Body of pancreas (tissue), 4 donors: ENCODE results near the gene CAVIN1. TPM values are rescaled to one million over a fixed set of nuclear protein-coding genes. Genes with fewer than 3 reads are reported as not detected.
A peak's percentile ranks its signal among the peaks of the same experiment; 100 is the strongest.

ENCODE experiments used
- ATAC-seq: fragments of 150-250 bp; one replicate; pipeline ENCODE4 v1.9.1; 2016
- DNase-seq, 4 donors: peaks; one replicate each; pipeline ENCODE4 v3.0.0-alpha.2; 2019
- H3K27ac ChIP-seq, 4 donors: fragments of 200-600 bp; sonication (generic); 1 replicate in 3 of 4; 2 replicates in 1 of 4; pipeline versions ENCODE4 v1.5.1 to v1.6.1; 2016 to 2019; ENCODE audit warnings: mild to moderate bottlenecking in 1 of 4, mixed read lengths in 1 of 4, moderate library complexity in 1 of 4
- H3K27me3 ChIP-seq, 2 donors: fragments of 200-600 bp; sonication (generic); one replicate each; pipeline ENCODE4 v1.6.0; 2016; ENCODE audit warnings: mild to moderate bottlenecking in 1 of 2
- H3K36me3 ChIP-seq, 2 donors: fragments of 200-600 bp; sonication (generic); replicated peaks in 1 of 2; 2 replicates each; pipeline ENCODE4 v1.5.1; 2016; ENCODE audit warnings: low read depth in 2 of 2; ENCODE audit not compliant: insufficient read depth in 1 of 2
- H3K4me1 ChIP-seq: fragments of 200-600 bp; sonication (generic); one replicate; pipeline ENCODE4 v1.6.0; 2016
- H3K4me3 ChIP-seq, 2 donors: fragments of 200-600 bp; sonication (generic); 1 replicate in 1 of 2; 2 replicates in 1 of 2; pipeline ENCODE4 v1.5.1; 2016 to 2019
- H3K9me3 ChIP-seq, 3 donors: fragments of 200-600 bp; sonication (generic); 1 replicate in 2 of 3; 2 replicates in 1 of 3; pipeline ENCODE4 v1.5.1; 2016
- CTCF ChIP-seq, 7 experiments: fragments of 450-650 bp in 4 of 7; fragments of 200-600 bp in 3 of 7; sonication (generic) in 3 of 7; IDR thresholded peaks; one replicate each; pipeline ENCODE4 v1.5.1; 2016 to 2019; ENCODE audit warnings: antibody characterized with exemption in 7 of 7
- POLR2A ChIP-seq, 3 donors: fragments of 450-650 bp; IDR thresholded peaks; one replicate each; pipeline ENCODE4 v1.6.1; 2016; ENCODE audit warnings: antibody characterized with exemption in 3 of 3, mild to moderate bottlenecking in 2 of 3
- WGBS, 2 donors: methylation state at CpG; one replicate each; pipeline ENCODE4 v1.1.5; 2017; 5-methylcytosine and 5-hydroxymethylcytosine counted together
- intact Hi-C: fragments of 100-400 bp; cut with DNase I; formaldehyde crosslinking; loops from one replicate; pipeline ENCODE4 v1.15.1; 2023
- total RNA-seq, 2 donors: library from RNA; depleted of rRNA; stranded (reverse); fragments of >200 nt; gene quantifications; one replicate each; pipeline ENCODE4 v1.1.0, GENCODE V29; 2016

The CAVIN1 gene
- total RNA-seq, 2 donors from 2014 or later, result 63.3 to 75.8 TPM

GRCh38 chr17:42386777-42387657 lies 36.0 kb downstream of the CAVIN1 start:
- no peaks in the 10 kb centered on the region for H3K27me3 ChIP-seq
- H3K27ac ChIP-seq, result peak overlapping the region; percentile 98 to 99 (median 99)
- intact Hi-C loops, result no loop called here
- no peaks in the 10 kb centered on the region for H3K36me3 ChIP-seq
- H3K4me3 ChIP-seq, result peak overlapping the region; percentile 68 to 97
- WGBS, 2 donors, result 0% methylated on average over 8 of the region's 8 CpGs
- no peak for TF ChIP-seq CTCF (IDR thresholded peaks at IDR 0.05)
- TF ChIP-seq POLR2A (IDR thresholded peaks at IDR 0.05), result no peak
- peak in 2 of 4 donors; percentile 19 to 54 for DNase-seq
- no peaks in the 10 kb centered on the region for H3K9me3 ChIP-seq
- peaks cover 57% of the 10 kb centered on the region for H3K4me1 ChIP-seq
- ATAC-seq, result no peak

- intact Hi-C loops, result no loop called here
- H3K27ac ChIP-seq, result no peak overlapping the region
- no peak overlapping the region for H3K4me3 ChIP-seq
- H3K27me3 ChIP-seq, result no peaks in the 10 kb centered on the region
- ATAC-seq (no peak), DNase-seq (no peak)
- H3K9me3 ChIP-seq, result no peaks in the 10 kb centered on the region
- 68 to 77% methylated on average over 3 of the region's 3 CpGs for WGBS, 2 donors
- no peaks in the 10 kb centered on the region for H3K36me3 ChIP-seq
- H3K4me1 ChIP-seq, result peaks cover 91% of the 10 kb centered on the region
- no peak for TF ChIP-seq CTCF (IDR thresholded peaks at IDR 0.05)
- TF ChIP-seq POLR2A (IDR thresholded peaks at IDR 0.05), result no peak
Observed at GRCh38 chr17:42381898-42382297, 41.2 kb downstream of the CAVIN1 start.

- ATAC-seq, result no peak
- no peak for DNase-seq
- Histone ChIP-seq H3K9me3 (no peaks in the 10 kb centered on the region), H3K27me3 (no peaks in the 10 kb centered on the region), H3K4me3 (no peak overlapping the region), H3K27ac (no peak overlapping the region), H3K36me3 (no peaks in the 10 kb centered on the region), H3K4me1 (peaks cover 86% of the 10 kb centered on the region)
- WGBS, 2 donors, result 78 to 81% methylated on average over 3 of the region's 3 CpGs
- TF ChIP-seq CTCF (IDR thresholded peaks at IDR 0.05) (no peak), POLR2A (IDR thresholded peaks at IDR 0.05) (no peak)
- intact Hi-C loops, result no loop called here
Observed at GRCh38 chr17:42380935-42381334, 42.1 kb downstream of the CAVIN1 start.

- DNase-seq (peak in 1 of 4 donors; percentile 34), ATAC-seq (peak; percentile 62)
- peaks cover 88% of the 10 kb centered on the region for H3K4me1 ChIP-seq
- no peaks in the 10 kb centered on the region for H3K9me3 ChIP-seq
- TF ChIP-seq POLR2A (IDR thresholded peaks at IDR 0.05) (no peak), CTCF (IDR thresholded peaks at IDR 0.05) (no peak)
- intact Hi-C loops, result no loop called here
- 1 to 5% methylated on average over 6 of the region's 6 CpGs for WGBS, 2 donors
- no peaks in the 10 kb centered on the region for H3K27me3 ChIP-seq
- H3K36me3 ChIP-seq, result no peaks in the 10 kb centered on the region
- peak overlapping the region; percentile 51 to 83 (median 78) for H3K27ac ChIP-seq
- H3K4me3 ChIP-seq, result no peak overlapping the region
Observed at GRCh38 chr17:42378959-42379594, 44.0 kb downstream of the CAVIN1 start.
